HL-60 (cell line): ENCODE data around the gene TMEM245.
A peak's percentile ranks its signal among the peaks of the same experiment; 100 is the strongest.

Source experiments
- DNase-seq, 2 experiments: peaks; one replicate each; pipeline ENCODE4 v3.0.0-alpha.2; 2010 to 2020; ENCODE audit warnings: low read depth in 1 of 2, low spot score in 1 of 2
- H3K27ac ChIP-seq: fragments of 250-450 bp; sonication (Bioruptor Pico); replicated peaks from 2 replicates; pipeline ENCODE4 v1.5.1; 2020; ENCODE audit warnings: mild to moderate bottlenecking, moderate library complexity
- H3K27me3 ChIP-seq: fragments of 250-450 bp; sonication (Bioruptor Pico); 2 replicates; pipeline ENCODE4 v1.5.1; 2021; ENCODE audit warnings: mild to moderate bottlenecking, moderate library complexity; ENCODE audit not compliant: insufficient read depth, poor library complexity, severe bottlenecking
- H3K4me3 ChIP-seq: replicated peaks from 2 replicates; pipeline ENCODE4 v1.5.1; 2011; ENCODE audit warnings: mild to moderate bottlenecking, control low read depth, low read length; ENCODE audit not compliant: insufficient read depth
- GABPA ChIP-seq: IDR thresholded peaks from 2 replicates; pipeline ENCODE4 v1.6.1; 2012; ENCODE audit warnings: low read depth
- POLR2AphosphoS5 ChIP-seq: IDR thresholded peaks from 2 replicates; pipeline ENCODE4 v1.6.1; 2012; ENCODE audit warnings: low read depth
- SPI1 ChIP-seq: IDR thresholded peaks from 2 replicates; pipeline ENCODE4 v1.6.1; 2012; ENCODE audit warnings: low read depth, mild to moderate bottlenecking, borderline replicate concordance
- long read RNA-seq: library from polyadenylated mRNA; unstranded; transcript quantifications from one replicate; pipeline ENCODE4 v2.0.0, GENCODE V29; 2020
- TF ChIP-seq, protein P1 (sequence below): IDR thresholded peaks from one replicate; pipeline ENCODE4 v1.5.1; 2011; ENCODE audit warnings: low read length, control low read depth, inconsistent platforms; ENCODE audit not compliant: insufficient read depth
- TF ChIP-seq, protein P2 (sequence below): IDR thresholded peaks from 2 replicates; pipeline ENCODE4 v1.6.1; 2012; ENCODE audit warnings: low read depth; ENCODE audit not compliant: insufficient replicate concordance

The TMEM245 gene
- long read RNA-seq, partial matches to known transcripts: 5 of 14 reads
- long read RNA-seq, other reads (novel, unspliced or antisense): 9 of 14 reads

DNA sequence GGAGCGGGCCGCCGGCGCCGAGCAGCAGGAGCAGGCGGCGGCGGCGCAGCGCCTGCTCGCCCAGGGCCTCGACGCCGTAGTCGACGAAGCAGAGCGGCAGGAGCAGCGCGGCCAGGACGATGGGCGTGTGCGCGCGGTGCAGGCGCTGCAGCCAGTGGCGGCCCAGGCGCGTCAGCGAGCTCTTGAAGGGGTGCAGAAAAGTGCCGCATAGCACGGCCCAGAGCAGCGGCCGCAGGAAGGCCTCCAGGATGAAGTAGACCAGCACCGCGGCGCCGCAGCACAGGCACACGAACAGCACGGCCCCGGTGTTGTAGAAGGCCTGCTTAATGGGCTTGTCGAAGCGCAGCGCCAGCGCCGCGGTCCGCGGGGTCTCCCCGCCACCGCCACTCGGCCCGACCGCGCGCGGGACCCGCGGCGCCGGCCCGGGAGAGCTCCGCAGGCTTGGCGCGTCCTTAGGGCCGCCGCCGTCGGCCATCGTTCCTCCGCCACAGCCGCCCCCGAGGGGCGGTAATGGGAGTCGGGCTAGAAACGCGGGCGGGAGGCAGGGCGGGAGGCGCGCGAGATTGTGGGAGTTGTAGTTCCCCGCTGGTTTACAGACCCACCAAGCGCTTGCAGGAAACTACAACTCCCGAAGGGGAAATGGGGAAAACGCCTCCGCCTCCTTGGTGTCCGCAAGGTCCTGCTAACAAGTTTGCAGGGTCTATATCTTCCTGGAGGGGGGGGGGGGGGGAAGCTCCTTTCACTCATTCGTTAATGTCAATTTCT, at the start of gene TMEM245:
Gene TMEM245 (minus strand): TSS at position 509 of the 765 bp plus-strand sequence. CDS start 34 bp downstream, at position 475.
- H3K27me3 ChIP-seq: no peaks in the 10 kb centered on the region
- peak; percentile 96 to 99 for DNase-seq
- TF ChIP-seq, protein P1, sequence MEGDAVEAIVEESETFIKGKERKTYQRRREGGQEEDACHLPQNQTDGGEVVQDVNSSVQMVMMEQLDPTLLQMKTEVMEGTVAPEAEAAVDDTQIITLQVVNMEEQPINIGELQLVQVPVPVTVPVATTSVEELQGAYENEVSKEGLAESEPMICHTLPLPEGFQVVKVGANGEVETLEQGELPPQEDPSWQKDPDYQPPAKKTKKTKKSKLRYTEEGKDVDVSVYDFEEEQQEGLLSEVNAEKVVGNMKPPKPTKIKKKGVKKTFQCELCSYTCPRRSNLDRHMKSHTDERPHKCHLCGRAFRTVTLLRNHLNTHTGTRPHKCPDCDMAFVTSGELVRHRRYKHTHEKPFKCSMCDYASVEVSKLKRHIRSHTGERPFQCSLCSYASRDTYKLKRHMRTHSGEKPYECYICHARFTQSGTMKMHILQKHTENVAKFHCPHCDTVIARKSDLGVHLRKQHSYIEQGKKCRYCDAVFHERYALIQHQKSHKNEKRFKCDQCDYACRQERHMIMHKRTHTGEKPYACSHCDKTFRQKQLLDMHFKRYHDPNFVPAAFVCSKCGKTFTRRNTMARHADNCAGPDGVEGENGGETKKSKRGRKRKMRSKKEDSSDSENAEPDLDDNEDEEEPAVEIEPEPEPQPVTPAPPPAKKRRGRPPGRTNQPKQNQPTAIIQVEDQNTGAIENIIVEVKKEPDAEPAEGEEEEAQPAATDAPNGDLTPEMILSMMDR: no peak
- peak; percentile 47; the same call in 1 of the 2 replicates for TF ChIP-seq SPI1
- TF ChIP-seq, protein P2, sequence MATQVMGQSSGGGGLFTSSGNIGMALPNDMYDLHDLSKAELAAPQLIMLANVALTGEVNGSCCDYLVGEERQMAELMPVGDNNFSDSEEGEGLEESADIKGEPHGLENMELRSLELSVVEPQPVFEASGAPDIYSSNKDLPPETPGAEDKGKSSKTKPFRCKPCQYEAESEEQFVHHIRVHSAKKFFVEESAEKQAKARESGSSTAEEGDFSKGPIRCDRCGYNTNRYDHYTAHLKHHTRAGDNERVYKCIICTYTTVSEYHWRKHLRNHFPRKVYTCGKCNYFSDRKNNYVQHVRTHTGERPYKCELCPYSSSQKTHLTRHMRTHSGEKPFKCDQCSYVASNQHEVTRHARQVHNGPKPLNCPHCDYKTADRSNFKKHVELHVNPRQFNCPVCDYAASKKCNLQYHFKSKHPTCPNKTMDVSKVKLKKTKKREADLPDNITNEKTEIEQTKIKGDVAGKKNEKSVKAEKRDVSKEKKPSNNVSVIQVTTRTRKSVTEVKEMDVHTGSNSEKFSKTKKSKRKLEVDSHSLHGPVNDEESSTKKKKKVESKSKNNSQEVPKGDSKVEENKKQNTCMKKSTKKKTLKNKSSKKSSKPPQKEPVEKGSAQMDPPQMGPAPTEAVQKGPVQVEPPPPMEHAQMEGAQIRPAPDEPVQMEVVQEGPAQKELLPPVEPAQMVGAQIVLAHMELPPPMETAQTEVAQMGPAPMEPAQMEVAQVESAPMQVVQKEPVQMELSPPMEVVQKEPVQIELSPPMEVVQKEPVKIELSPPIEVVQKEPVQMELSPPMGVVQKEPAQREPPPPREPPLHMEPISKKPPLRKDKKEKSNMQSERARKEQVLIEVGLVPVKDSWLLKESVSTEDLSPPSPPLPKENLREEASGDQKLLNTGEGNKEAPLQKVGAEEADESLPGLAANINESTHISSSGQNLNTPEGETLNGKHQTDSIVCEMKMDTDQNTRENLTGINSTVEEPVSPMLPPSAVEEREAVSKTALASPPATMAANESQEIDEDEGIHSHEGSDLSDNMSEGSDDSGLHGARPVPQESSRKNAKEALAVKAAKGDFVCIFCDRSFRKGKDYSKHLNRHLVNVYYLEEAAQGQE: no peak
- no peak for TF ChIP-seq GABPA
- TF ChIP-seq POLR2AphosphoS5: no peak; the same call in 1 of the 2 replicates
- H3K27ac ChIP-seq: peak within 1 kb of the TSS; percentile 81
- peak within 1 kb of the TSS; percentile 89 for H3K4me3 ChIP-seq

DNA sequence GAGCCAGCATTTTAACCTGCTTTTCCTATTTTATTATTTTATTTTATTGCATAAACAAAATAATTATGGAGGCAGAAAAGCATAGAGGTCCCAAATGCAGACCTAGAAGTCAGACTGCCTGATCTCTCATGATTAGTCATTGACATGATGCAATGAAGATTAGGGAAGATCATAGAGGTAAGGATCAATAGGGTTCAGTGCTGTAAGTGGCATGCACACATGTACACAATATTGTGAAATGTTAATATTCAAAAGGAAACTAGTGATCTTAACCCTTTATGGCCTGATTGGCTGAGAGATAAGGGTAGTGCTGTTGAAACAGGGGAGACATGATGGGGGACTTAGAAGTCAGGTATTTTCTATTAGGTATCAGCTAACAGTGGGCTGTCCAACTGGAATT, 48.4 kb upstream of the TMEM245 start:
- Histone ChIP-seq H3K4me3 (no peak overlapping the region), H3K27ac (no peak overlapping the region), H3K27me3 (peaks cover 19% of the 10 kb centered on the region)
- no peak for TF ChIP-seq GABPA
- no peak for TF ChIP-seq POLR2AphosphoS5
- TF ChIP-seq SPI1: no peak
- TF ChIP-seq, protein P2: no peak
- TF ChIP-seq, protein P1: no peak
- DNase-seq: no peak

DNA sequence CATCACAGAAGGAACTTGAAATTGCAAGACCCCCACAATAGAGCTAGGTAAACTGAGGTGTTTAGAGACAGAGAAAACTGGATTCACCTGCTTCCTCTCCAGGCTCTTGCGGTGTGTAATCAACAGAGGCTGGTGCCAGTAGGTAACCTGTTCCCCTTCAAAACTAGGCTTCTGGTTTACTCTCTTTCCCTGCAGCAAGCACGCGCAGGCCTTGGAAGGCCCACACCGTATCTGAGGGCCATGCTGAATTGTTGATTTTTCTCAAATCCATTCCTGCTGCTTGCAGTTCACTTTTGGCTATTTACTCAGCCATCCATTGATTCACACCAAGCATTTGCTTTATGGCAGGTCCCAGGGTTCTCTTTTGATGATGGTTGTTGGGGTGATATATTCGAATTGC, 48.0 kb upstream of the TMEM245 start:
- H3K4me3 ChIP-seq: no peak overlapping the region
- H3K27ac ChIP-seq: no peak overlapping the region
- DNase-seq: no peak
- H3K27me3 ChIP-seq: peaks cover 19% of the 10 kb centered on the region
- TF ChIP-seq, protein P1: no peak
- no peak for TF ChIP-seq POLR2AphosphoS5
- no peak for TF ChIP-seq SPI1
- TF ChIP-seq, protein P2: no peak
- no peak for TF ChIP-seq GABPA
